HG03060 (cell line): ENCODE results near the gene MORN1.

Source experiments
- ATAC-seq: cut with Tn5 transposase; IDR thresholded peaks from one replicate; pipeline ENCODE4 v1.9.1; 2021; ENCODE audit warnings: low read depth, moderate number of reproducible peaks; ENCODE audit not compliant: unreplicated experiment

Gene MORN1

GRCh38 chr1:2388004-2388913, 3.1 kb downstream of the MORN1 start:
- ATAC-seq, result no peak

- no peak for ATAC-seq
These were observed 4.4 kb downstream of the MORN1 start for GRCh38 chr1:2386636-2387611.

- no peak for ATAC-seq
These were observed 5.6 kb downstream of the MORN1 start for GRCh38 chr1:2385606-2386280.

DNA sequence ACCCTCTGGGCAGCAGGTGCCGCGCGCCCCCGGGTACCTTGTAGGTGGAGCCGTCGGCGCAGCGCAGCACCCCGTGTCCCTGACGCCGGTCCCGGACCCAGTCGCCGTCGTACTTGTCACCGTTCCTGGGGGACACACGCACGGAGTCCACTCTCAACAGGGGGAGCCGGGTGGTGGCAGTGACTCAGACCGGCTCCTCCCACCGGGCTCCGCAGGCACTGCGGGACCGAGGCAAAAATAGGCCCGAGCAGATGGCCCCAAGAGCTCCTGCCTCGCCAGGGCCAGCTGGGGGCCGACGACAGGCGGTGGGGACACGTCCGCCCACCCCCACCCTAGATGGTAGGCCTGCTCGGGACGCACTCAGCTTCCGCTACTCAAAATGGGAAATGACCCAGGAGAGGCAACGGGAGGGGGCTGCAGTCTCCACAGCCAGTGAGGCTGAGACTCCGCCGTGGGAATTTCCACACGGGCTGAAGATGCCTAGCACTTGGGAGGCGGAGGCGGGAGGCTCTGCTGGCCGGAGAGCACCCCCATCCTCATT, 6.3 kb downstream of the MORN1 start:
- ATAC-seq, result no peak

DNA sequence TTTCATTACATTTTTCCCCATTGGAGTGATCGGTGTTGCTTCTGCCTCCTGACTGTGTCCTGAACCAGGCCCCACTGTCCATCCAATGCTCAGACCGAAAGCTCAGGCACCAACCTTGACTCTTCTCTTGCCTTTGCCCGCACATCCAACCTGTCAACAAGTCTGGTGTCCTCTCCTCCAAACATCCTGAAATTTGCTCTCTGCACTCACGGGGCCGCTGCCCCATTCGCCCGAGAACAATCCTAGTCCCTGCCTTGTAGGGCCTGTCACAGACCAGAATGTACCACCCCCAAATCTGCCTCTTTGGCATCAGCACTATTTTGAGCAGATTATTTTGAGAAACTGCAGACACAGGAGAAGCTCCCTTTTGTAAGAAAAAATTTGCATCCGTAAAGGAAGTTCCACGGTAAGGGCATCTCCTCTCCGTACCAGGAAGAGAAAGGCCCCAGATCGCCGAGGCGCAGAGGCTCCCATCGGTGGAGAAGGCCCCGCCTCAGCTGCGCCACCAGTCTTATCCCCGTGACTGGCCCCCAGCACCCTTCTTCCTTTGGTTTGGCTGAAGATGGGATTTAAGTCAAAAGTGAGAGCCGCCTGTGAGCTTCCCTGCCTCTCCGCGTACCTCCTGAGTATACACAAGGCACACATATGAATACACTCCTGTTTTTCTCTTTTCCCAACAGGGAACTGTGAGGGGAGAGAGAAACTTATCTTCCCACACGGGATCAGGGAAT, 7.1 kb downstream of the MORN1 start:
- no peak for ATAC-seq

- no peak for ATAC-seq
These were observed 7.8 kb downstream of the MORN1 start for GRCh38 chr1:2383576-2383975.

- no peak for ATAC-seq
These were observed 8.6 kb downstream of the MORN1 start for GRCh38 chr1:2382621-2383361.

DNA sequence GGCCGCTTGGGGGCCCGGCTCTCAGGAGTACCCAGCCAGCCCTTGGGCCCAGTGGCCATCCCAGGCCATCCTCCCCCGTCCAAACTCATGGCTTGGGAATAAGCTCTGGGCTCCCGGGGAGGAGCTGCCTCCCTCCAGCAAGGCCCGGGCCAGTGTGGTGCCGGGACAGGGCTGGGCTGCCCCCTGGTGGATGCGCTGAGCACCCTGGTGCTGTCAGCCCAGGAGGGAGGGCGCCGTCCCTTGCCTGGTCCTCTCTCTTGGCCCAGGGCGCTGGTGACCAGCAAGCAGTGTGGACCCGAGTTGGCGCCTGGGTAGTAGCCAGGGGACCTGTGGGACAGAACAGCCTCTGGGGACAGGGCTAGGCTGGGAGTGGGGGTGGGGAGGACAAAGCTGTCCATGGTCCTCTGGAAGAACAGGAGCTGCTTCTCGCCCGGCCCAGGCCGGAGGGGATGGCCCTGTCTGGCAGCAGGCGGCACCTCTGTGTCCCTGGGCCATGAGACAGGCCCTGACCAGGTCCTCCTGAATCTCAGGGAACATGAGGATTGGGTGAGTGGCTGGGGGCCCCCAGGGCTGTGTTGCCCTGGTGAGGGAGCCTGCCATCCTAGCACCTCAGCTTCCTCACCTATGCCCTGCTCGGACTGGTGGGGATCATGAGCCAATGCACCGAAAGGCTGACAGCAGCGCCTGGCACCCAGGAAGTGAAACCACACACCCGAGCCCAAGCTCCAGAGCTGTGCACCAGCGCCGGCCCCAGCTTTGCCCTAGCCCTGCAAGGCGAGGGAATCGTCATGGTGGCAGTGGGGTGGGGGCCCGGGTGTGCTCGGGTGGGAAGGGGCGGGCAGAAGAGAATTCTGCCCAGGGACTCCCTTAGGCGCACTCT, 9.4 kb downstream of the MORN1 start:
- ATAC-seq, result no peak

GRCh38 chr1:2380816-2381591, 10.3 kb downstream of the MORN1 start:
- no peak for ATAC-seq

DNA sequence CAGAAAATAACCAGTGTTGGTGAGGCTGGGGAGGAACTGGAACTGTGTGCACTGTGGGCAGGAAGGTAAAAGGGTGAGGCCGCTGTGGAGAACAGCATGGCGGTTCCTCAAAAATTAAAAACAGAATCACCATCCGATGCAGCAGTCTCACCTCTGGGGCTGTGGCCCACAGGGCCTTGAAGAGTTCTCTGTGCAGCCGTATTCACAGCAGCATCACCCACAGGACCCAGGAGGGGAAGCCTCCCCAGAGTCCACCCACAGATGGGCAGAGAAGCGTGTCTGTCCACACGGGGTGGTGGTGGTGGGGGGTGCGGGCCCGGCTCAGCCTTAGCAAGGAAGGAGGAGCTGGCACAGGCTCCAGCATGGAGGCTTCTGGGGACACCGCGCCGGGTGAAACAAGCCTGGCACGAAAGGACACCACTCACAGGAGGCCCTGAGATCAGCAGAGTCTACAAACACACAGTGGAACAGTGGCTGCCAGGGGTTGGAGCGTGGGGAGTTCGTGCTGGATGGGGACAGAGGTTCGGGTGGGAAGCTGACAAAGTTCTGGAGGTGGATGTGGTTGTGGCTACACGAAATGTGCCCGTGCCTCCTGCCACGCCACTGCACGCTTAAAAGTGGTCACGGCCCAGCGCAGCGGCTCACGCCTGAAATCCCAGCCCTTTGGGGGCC, 11.5 kb downstream of the MORN1 start:
- ATAC-seq, result no peak

- no peak for ATAC-seq
These were observed 12.2 kb downstream of the MORN1 start for GRCh38 chr1:2378956-2379732.

GRCh38 chr1:2378441-2378851, 12.9 kb downstream of the MORN1 start:
- no peak for ATAC-seq

DNA sequence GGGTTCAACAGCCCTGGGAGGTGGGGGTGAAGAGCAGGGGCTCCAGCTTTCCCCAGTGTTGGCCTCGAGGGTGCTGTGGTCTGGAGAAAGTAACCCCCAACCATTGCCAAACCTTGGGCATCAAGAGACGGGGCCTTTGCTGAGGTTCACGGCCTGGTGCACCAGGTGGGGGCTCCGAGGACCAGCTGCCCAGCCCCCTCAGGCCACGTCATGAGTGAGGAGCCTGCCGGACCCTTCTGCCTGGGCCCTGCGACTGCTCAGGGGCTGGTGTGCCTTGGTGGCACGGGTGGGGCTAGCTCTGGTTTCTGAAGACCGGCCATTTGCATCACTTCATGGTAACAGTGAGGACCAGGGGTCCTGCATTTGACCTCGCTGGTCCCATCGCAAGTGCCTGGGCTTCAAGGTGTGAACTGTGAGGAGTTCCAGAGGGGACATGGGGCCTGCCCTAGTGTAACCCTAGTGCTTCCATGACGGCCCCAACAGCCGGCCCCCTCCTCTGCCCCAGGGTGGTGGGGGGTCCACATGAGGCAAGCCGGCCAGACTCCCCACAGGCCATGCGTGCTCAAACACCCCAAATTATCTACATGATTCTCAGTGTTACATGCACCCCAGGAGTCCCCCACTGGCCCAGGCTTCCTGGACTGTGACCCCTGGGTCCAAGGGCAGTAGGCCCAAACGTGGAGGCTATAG, 13.5 kb downstream of the MORN1 start:
- no peak for ATAC-seq

DNA sequence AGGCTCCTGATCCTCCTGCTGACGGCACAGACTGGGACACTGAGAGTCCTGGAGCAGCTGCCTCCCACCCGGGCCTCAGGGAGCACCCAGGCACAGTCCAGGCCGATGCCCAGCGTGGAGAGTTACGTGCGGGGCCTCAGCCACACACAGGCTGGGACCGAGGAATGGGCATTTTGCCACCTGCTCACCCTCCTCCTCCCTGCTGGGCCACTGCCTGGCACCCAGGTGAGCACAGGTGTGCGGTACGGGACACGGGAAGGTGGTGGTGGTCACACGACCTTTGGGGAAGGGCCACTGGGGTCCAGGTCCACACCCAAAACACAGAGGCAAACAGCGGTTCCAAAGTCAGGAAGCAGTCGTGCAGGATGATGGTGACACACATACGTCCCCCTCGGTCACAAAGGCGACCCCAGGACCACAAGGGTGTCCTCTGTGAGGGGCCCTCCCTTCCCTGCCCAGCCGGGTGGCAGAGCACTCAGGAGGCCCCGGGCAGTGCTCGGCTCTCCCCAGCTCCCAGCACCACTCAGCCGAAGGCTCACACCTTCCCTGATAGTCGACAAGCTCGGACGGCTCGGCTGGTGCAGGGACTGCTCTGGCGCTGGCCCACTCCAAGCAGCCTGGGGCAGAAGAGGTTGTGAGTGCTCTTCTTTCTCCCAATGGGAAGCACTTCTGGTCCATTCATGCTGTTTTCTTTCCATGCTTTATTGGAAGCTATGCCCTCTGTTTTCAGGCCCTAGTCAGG, 14.3 kb downstream of the MORN1 start:
- ATAC-seq, result no peak

DNA sequence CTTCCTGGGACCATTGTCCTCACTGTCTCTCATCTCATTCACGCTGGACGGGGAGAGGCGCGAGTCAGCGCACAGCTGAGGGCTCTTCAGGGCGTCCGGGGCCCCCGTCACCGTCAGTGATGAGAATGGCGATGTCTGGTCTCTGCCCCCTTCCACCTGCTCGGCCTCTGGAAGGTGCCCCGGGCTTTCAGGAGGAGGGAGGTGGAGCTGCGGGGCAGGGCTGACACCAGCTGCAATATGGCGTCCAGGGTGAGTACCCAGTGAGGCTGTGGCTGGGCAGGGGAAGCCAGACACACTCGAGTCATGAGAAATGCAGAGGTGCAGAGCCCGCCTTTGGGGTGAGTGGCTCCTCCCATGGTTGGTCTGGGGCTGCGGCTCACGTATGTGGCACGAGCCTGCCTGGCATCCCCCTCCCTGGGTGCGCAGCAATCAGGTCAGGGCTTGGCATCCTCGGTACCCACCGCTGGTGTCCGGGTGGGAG, 15.1 kb downstream of the MORN1 start:
- ATAC-seq, result no peak
